ENCODE results near the gene TNFRSF4.

TNFRSF4 gene

GRCh38 chr1:1166642-1167397 lies 47.1 kb downstream of the TNFRSF4 start:
- DNase-seq: peak; percentile 23

GRCh38 chr1:1165900-1166421 lies 48.0 kb downstream of the TNFRSF4 start:
- DNase-seq: peak; percentile 26

GRCh38 chr1:1165485-1165884 lies 48.5 kb downstream of the TNFRSF4 start:
- no peak for DNase-seq

GRCh38 chr1:1164701-1165451 lies 49.1 kb downstream of the TNFRSF4 start:
- no peak for DNase-seq

- DNase-seq: no peak
These were observed 49.6 kb downstream of the TNFRSF4 start for GRCh38 chr1:1164361-1164700.

- DNase-seq: no peak
These were observed 50.3 kb downstream of the TNFRSF4 start for GRCh38 chr1:1163538-1164070.

GRCh38 chr1:1162597-1163537 lies 51.1 kb downstream of the TNFRSF4 start:
- DNase-seq: no peak

- DNase-seq: no peak
These were observed 52.3 kb downstream of the TNFRSF4 start for GRCh38 chr1:1161683-1162079.
